HEK293 (cell line): Measurements from ENCODE around the gene PAXX.

ENCODE experiments used
- BCL11A ChIP-seq: fragments of 450-650 bp; formaldehyde crosslinking; IDR thresholded peaks from 2 replicates; pipeline ENCODE4 v1.5.1; 2016; ENCODE audit warnings: low read depth, missing biosample characterization, missing genetic modification characterization
- ELK4 ChIP-seq: IDR thresholded peaks from 2 replicates; pipeline ENCODE4 v1.6.1; 2011; ENCODE audit warnings: mild to moderate bottlenecking, low read depth, low read length, borderline replicate concordance
- GLIS1 ChIP-seq: fragments of 450-650 bp; formaldehyde crosslinking; IDR thresholded peaks from 2 replicates; pipeline ENCODE4 v1.5.1; 2016; ENCODE audit warnings: missing biosample characterization, missing genetic modification characterization
- GLIS2 ChIP-seq: fragments of 450-650 bp; formaldehyde crosslinking; IDR thresholded peaks from 2 replicates; pipeline ENCODE4 v1.5.1; 2016; ENCODE audit warnings: missing biosample characterization, missing genetic modification characterization
- HOXD13 ChIP-seq: sonication (generic); formaldehyde crosslinking; IDR thresholded peaks from 2 replicates; pipeline ENCODE4 v1.8.0; 2022; ENCODE audit warnings: missing genetic modification reagents, borderline replicate concordance
- IKZF3 ChIP-seq: fragments of 450-650 bp; IDR thresholded peaks from 2 replicates; pipeline ENCODE4 v1.5.0; 2018; ENCODE audit warnings: missing biosample characterization, mild to moderate bottlenecking, missing genetic modification characterization, moderate library complexity
- KLF10 ChIP-seq: fragments of 450-650 bp; IDR thresholded peaks from 2 replicates; pipeline ENCODE4 v1.5.1; 2018; ENCODE audit warnings: missing biosample characterization, mild to moderate bottlenecking, missing genetic modification characterization
- KLF7 ChIP-seq: fragments of 450-650 bp; formaldehyde crosslinking; IDR thresholded peaks from 2 replicates; pipeline ENCODE4 v1.5.1; 2016; ENCODE audit warnings: missing biosample characterization, missing genetic modification characterization, borderline replicate concordance
- KLF8 ChIP-seq: fragments of 450-650 bp; formaldehyde crosslinking; IDR thresholded peaks from 2 replicates; pipeline ENCODE4 v1.5.1; 2016; ENCODE audit warnings: missing biosample characterization, missing genetic modification characterization
- PRDM1 ChIP-seq: fragments of 450-650 bp; formaldehyde crosslinking; IDR thresholded peaks from 2 replicates; pipeline ENCODE4; 2016; ENCODE audit warnings: missing biosample characterization, missing genetic modification characterization
- ZBTB20 ChIP-seq: fragments of 450-650 bp; formaldehyde crosslinking; IDR thresholded peaks from 2 replicates; pipeline ENCODE4 v1.5.1; 2016; ENCODE audit warnings: missing biosample characterization, missing genetic modification characterization
- ZBTB6 ChIP-seq: fragments of 450-650 bp; formaldehyde crosslinking; IDR thresholded peaks from 2 replicates; pipeline ENCODE4 v1.5.1; 2017; ENCODE audit warnings: missing biosample characterization, missing genetic modification characterization
- ZBTB7A ChIP-seq: fragments of 450-650 bp; formaldehyde crosslinking; IDR thresholded peaks from 2 replicates; pipeline ENCODE4 v1.5.1; 2016; ENCODE audit warnings: low read depth, missing biosample characterization, missing genetic modification characterization
- ZNF132 ChIP-seq: fragments of 450-650 bp; formaldehyde crosslinking; IDR thresholded peaks from 2 replicates; pipeline ENCODE4 v1.5.1; 2017; ENCODE audit warnings: missing biosample characterization, missing genetic modification characterization, borderline replicate concordance
- ZNF146 ChIP-seq: fragments of 450-650 bp; formaldehyde crosslinking; IDR thresholded peaks from 2 replicates; pipeline ENCODE4 v1.5.1; 2016; ENCODE audit warnings: missing biosample characterization, missing genetic modification characterization
- ZNF2 ChIP-seq: fragments of 450-650 bp; formaldehyde crosslinking; IDR thresholded peaks from 2 replicates; pipeline ENCODE4 v1.5.1; 2016; ENCODE audit warnings: missing biosample characterization, missing genetic modification characterization
- ZNF211 ChIP-seq: fragments of 450-650 bp; formaldehyde crosslinking; IDR thresholded peaks from 2 replicates; pipeline ENCODE4 v1.5.1; 2016; ENCODE audit warnings: low read depth, missing biosample characterization, missing genetic modification characterization
- ZNF239 ChIP-seq: fragments of 450-650 bp; formaldehyde crosslinking; IDR thresholded peaks from 2 replicates; pipeline ENCODE4 v1.5.1; 2016; ENCODE audit warnings: missing biosample characterization, missing genetic modification characterization
- ZNF335 ChIP-seq: fragments of 450-650 bp; formaldehyde crosslinking; conservative IDR thresholded peaks from 2 replicates; pipeline ENCODE4 v1.5.1; 2016; ENCODE audit warnings: missing biosample characterization, missing genetic modification characterization
- ZNF366 ChIP-seq: fragments of 450-650 bp; formaldehyde crosslinking; conservative IDR thresholded peaks from 2 replicates; pipeline ENCODE4 v1.5.1; 2016; ENCODE audit warnings: missing biosample characterization, missing genetic modification characterization
- ZNF404 ChIP-seq: fragments of 450-650 bp; formaldehyde crosslinking; IDR thresholded peaks from 2 replicates; pipeline ENCODE4 v1.5.1; 2017; ENCODE audit warnings: missing biosample characterization, missing genetic modification characterization
- ZNF530 ChIP-seq: fragments of 450-650 bp; formaldehyde crosslinking; IDR thresholded peaks from 2 replicates; pipeline ENCODE4 v1.5.1; 2016; ENCODE audit warnings: low read depth, missing biosample characterization, missing genetic modification characterization
- ZNF549 ChIP-seq: fragments of 450-650 bp; IDR thresholded peaks from 2 replicates; pipeline ENCODE4 v1.5.1; 2018; ENCODE audit warnings: missing biosample characterization, missing genetic modification characterization, mild to moderate bottlenecking, inconsistent platforms, moderate library complexity
- ZNF600 ChIP-seq: fragments of 450-650 bp; formaldehyde crosslinking; IDR thresholded peaks from 2 replicates; pipeline ENCODE4 v1.5.1; 2016; ENCODE audit warnings: missing biosample characterization, missing genetic modification characterization
- ZNF658 ChIP-seq: fragments of 450-650 bp; formaldehyde crosslinking; IDR thresholded peaks from 2 replicates; pipeline ENCODE4; 2016; ENCODE audit warnings: missing biosample characterization, missing genetic modification characterization
- ZNF692 ChIP-seq: fragments of 450-650 bp; formaldehyde crosslinking; IDR thresholded peaks from 2 replicates; pipeline ENCODE4 v1.5.1; 2016; ENCODE audit warnings: missing biosample characterization, missing genetic modification characterization
- ZNF707 ChIP-seq: fragments of 450-650 bp; formaldehyde crosslinking; IDR thresholded peaks from 2 replicates; pipeline ENCODE4 v1.5.1; 2016; ENCODE audit warnings: missing biosample characterization, missing genetic modification characterization
- ZSCAN16 ChIP-seq: fragments of 450-650 bp; formaldehyde crosslinking; IDR thresholded peaks from 2 replicates; pipeline ENCODE4 v1.5.1; 2016; ENCODE audit warnings: missing biosample characterization, missing genetic modification characterization
- ZSCAN23 ChIP-seq: fragments of 450-650 bp; formaldehyde crosslinking; IDR thresholded peaks from 2 replicates; pipeline ENCODE4 v1.5.1; 2016; ENCODE audit warnings: missing biosample characterization, missing genetic modification characterization
- ZXDB ChIP-seq: fragments of 450-650 bp; formaldehyde crosslinking; IDR thresholded peaks from 2 replicates; pipeline ENCODE4 v1.5.1; 2016; ENCODE audit warnings: missing biosample characterization, missing genetic modification characterization
- TF ChIP-seq, protein P1 (sequence below): fragments of 450-650 bp; formaldehyde crosslinking; IDR thresholded peaks from 2 replicates; pipeline ENCODE4 v1.5.1; 2017; ENCODE audit warnings: missing biosample characterization, missing genetic modification characterization
- TF ChIP-seq, protein P2 (sequence below): fragments of 450-650 bp; formaldehyde crosslinking; conservative IDR thresholded peaks from 2 replicates; pipeline ENCODE4 v1.5.1; 2016; ENCODE audit warnings: low read depth, missing biosample characterization, missing genetic modification characterization

PAXX gene

GRCh38 chr9:136943291-136944211 lies 48.7 kb upstream of the PAXX start (continued):
- TF ChIP-seq, protein P1, sequence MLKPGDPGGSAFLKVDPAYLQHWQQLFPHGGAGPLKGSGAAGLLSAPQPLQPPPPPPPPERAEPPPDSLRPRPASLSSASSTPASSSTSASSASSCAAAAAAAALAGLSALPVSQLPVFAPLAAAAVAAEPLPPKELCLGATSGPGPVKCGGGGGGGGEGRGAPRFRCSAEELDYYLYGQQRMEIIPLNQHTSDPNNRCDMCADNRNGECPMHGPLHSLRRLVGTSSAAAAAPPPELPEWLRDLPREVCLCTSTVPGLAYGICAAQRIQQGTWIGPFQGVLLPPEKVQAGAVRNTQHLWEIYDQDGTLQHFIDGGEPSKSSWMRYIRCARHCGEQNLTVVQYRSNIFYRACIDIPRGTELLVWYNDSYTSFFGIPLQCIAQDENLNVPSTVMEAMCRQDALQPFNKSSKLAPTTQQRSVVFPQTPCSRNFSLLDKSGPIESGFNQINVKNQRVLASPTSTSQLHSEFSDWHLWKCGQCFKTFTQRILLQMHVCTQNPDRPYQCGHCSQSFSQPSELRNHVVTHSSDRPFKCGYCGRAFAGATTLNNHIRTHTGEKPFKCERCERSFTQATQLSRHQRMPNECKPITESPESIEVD (tag by site-specific recombination) = no peak
- no peak for TF ChIP-seq PRDM1
- peak; percentile 58 for TF ChIP-seq ZXDB (tag by site-specific recombination)
- peak; percentile 71 for TF ChIP-seq ZNF335 (tag by site-specific recombination)
- TF ChIP-seq ZNF2 (tag by site-specific recombination) = no peak
- TF ChIP-seq ZNF211 (tag by site-specific recombination) = no peak
- no peak for TF ChIP-seq KLF10 (tag by site-specific recombination)
- no peak for TF ChIP-seq ZNF707 (tag by site-specific recombination)
- no peak for TF ChIP-seq ZNF146 (tag by site-specific recombination)
- TF ChIP-seq, protein P2, sequence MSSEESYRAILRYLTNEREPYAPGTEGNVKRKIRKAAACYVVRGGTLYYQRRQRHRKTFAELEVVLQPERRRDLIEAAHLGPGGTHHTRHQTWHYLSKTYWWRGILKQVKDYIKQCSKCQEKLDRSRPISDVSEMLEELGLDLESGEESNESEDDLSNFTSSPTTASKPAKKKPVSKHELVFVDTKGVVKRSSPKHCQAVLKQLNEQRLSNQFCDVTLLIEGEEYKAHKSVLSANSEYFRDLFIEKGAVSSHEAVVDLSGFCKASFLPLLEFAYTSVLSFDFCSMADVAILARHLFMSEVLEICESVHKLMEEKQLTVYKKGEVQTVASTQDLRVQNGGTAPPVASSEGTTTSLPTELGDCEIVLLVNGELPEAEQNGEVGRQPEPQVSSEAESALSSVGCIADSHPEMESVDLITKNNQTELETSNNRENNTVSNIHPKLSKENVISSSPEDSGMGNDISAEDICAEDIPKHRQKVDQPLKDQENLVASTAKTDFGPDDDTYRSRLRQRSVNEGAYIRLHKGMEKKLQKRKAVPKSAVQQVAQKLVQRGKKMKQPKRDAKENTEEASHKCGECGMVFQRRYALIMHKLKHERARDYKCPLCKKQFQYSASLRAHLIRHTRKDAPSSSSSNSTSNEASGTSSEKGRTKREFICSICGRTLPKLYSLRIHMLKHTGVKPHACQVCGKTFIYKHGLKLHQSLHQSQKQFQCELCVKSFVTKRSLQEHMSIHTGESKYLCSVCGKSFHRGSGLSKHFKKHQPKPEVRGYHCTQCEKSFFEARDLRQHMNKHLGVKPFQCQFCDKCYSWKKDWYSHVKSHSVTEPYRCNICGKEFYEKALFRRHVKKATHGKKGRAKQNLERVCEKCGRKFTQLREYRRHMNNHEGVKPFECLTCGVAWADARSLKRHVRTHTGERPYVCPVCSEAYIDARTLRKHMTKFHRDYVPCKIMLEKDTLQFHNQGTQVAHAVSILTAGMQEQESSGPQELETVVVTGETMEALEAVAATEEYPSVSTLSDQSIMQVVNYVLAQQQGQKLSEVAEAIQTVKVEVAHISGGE (tag by site-specific recombination) = peak; percentile 77
- TF ChIP-seq ZNF530 (tag by site-specific recombination) = no peak
- no peak for TF ChIP-seq ZSCAN23
- peak; percentile 70; the same call in 1 of the 2 replicates for TF ChIP-seq ZNF600 (tag by site-specific recombination)
- TF ChIP-seq ZBTB6 (tag by site-specific recombination) = no peak
- TF ChIP-seq ZNF549 (tag by site-specific recombination) = no peak
- TF ChIP-seq ZNF239 = no peak
- TF ChIP-seq ELK4 = no peak
- TF ChIP-seq ZNF366 (tag by site-specific recombination) = no peak
- no peak for TF ChIP-seq IKZF3 (tag by site-specific recombination)
- TF ChIP-seq KLF7 (tag by site-specific recombination) = 0 out of 2 replicates have a peak, but pooled peaks have one; percentile 15
- no peak for TF ChIP-seq ZNF658 (tag by site-specific recombination)
- TF ChIP-seq GLIS2 (tag by site-specific recombination) = peak; percentile 70
- peak; percentile 75; the same call in 1 of the 2 replicates for TF ChIP-seq ZBTB7A (tag by site-specific recombination)
- no peak for TF ChIP-seq HOXD13
- 0 out of 2 replicates have a peak, but pooled peaks have one; percentile 20 for TF ChIP-seq ZNF692
- 0 out of 2 replicates have a peak, but pooled peaks have one; percentile 6 for TF ChIP-seq BCL11A (tag by site-specific recombination)
- peak; percentile 45; the same call in 1 of the 2 replicates for TF ChIP-seq GLIS1
- TF ChIP-seq ZNF132 = no peak
- TF ChIP-seq ZNF404 (tag by site-specific recombination) = no peak
- TF ChIP-seq KLF8 (tag by site-specific recombination) = peak; percentile 65; the same call in 1 of the 2 replicates
- peak; percentile 95 for TF ChIP-seq ZBTB20 (tag by site-specific recombination)
- no peak for TF ChIP-seq ZSCAN16 (tag by site-specific recombination)
